ENCODE measurements around the gene JUP. TPM values are rescaled to one million over a fixed set of nuclear protein-coding genes. Genes with fewer than 3 reads are reported as not detected.

Gene JUP
- total RNA-seq, 1 experiment from 2014 or later = 224 TPM

DNA sequence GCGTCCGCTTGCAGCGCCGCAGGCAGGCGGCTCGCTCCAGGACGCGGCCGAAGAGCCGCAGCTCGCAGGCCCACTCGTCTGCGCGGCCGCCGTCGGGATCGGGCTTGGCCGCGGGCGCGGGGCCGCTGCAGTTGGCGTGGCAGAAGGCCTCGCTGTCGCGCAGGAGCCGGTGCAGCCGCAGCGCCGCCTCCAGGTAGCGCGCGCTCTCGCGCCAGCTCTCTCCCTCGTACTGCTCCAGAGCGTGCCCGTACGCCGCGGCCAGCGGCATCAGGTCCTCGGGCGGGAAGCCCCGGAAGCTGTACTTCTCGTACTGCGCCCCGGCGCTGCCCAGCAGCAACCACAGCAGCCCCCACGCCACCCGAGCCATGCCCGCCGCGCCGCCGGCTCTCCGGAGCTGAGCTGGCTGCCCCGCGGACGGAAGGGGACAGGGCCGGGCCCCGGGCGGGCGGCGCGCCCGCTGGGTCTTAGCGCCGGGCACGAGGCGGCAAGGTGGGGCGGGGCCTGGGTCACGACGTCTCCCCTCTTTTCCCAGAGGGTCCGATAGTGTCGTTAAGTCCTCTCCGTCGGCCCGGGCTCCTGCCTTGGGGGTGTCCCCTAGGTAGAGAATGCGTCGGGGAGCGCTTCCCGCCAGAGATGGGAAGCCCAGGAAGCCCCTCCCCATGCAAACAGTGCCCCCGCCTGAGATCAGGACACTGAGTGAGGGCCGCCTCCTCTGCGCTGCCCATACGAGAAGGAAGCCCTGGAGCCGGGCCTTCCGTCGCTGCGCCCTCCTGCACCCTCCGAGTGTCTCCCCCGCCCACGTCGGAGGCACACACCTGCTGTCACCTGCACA lies 25.3 kb upstream of the JUP start, which contains the start of gene P3H4:
TSS of gene P3H4 (minus strand) at position 401 of the 832 bp plus-strand sequence. CDS start at position 367, 34 bp downstream.
- Histone ChIP-seq H3K36me3 (ENCODE audit: control insufficient read depth in 1 of 2, insufficient read depth in 2 of 2, low read length in 2 of 2) (no peaks in the 10 kb centered on the region), H3K4me1 (ENCODE audit: control insufficient read depth in 1 of 2, insufficient read depth in 2 of 2, low read length in 2 of 2) (peaks cover 10 to 41% of the 10 kb centered on the region in 2 experiments; a peak in 3 of 4 replicates), H3K9ac (ENCODE audit: low read length) (peak within 1 kb of the TSS; percentile 71), H3K9me3 (ENCODE audit: control insufficient read depth in 1 of 2, insufficient read depth in 1 of 2, low read depth in 1 of 2, low read length in 2 of 2) (no peaks in the 10 kb centered on the region), H3K9me2 (ENCODE audit: insufficient read depth) (no peaks in the 10 kb centered on the region), H3K27me3 (ENCODE audit: insufficient read depth, low read length) (no peaks in the 10 kb centered on the region), H3K79me2 (ENCODE audit: insufficient read depth, low read length) (peaks cover 30% of the 10 kb centered on the region; the same call in 1 of the 2 replicates), H3K27ac (ENCODE audit: low read depth, low read length) (peak within 1 kb of the TSS; percentile 97), H2AFZ (ENCODE audit: low read depth, low read length, poor library complexity, severe bottlenecking) (peak within 1 kb of the TSS; percentile 86), H3K4me3 (replicated peaks in 1 of 2; ENCODE audit: low read depth in 1 of 2, low read length in 2 of 2) (peak within 1 kb of the TSS; percentile 66 to 72), H3K4me2 (ENCODE audit: low read length) (peak within 1 kb of the TSS; percentile 99), H4K20me1 (ENCODE audit: insufficient read depth) (no peaks in the 10 kb centered on the region)
- ChIA-PET RAD21 (ENCODE audit: low non-redundant PET in 1 of 2, low total read pairs in 2 of 2, uncharacterized antibody in 2 of 2, unreplicated experiment in 2 of 2) (interaction anchor here in 1 of 2 experiments (0.9 to 1.2 kb wide), 2 partner anchors 38 to 74 kb away, joined by 3 read pairs; no protein-coding TSS in a partner anchor), POLR2A (interaction anchor here (0.5 to 2.7 kb wide), 6 partner anchors 11 to 123 kb away, joined by 3 to 11 read pairs (median 4); partner anchors contain the start of genes EIF1 and JUP), CTCF (interaction anchor here (0.6 to 3.5 kb wide), 8 partner anchors 10 to 538 kb away, joined by 3 to 25 read pairs (median 4); partner anchors contain the start of gene JUP)
- peak; percentile 44 for DNase-seq (ENCODE audit: low read depth, low spot score)
- peak; percentile 81 for ATAC-seq
- BruUV-seq (replicated peaks) = no TSS peak
- TF ChIP-seq, protein P1, sequence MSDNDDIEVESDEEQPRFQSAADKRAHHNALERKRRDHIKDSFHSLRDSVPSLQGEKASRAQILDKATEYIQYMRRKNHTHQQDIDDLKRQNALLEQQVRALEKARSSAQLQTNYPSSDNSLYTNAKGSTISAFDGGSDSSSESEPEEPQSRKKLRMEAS (IDR thresholded peaks at IDR 0.05) = peak; percentile 92
- TF ChIP-seq, protein P2, sequence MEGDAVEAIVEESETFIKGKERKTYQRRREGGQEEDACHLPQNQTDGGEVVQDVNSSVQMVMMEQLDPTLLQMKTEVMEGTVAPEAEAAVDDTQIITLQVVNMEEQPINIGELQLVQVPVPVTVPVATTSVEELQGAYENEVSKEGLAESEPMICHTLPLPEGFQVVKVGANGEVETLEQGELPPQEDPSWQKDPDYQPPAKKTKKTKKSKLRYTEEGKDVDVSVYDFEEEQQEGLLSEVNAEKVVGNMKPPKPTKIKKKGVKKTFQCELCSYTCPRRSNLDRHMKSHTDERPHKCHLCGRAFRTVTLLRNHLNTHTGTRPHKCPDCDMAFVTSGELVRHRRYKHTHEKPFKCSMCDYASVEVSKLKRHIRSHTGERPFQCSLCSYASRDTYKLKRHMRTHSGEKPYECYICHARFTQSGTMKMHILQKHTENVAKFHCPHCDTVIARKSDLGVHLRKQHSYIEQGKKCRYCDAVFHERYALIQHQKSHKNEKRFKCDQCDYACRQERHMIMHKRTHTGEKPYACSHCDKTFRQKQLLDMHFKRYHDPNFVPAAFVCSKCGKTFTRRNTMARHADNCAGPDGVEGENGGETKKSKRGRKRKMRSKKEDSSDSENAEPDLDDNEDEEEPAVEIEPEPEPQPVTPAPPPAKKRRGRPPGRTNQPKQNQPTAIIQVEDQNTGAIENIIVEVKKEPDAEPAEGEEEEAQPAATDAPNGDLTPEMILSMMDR (IDR thresholded peaks at IDR 0.05 in 2 of 3, conservative IDR thresholded peaks at IDR 0.05 in 1 of 3; ENCODE audit: borderline replicate concordance in 1 of 3, insufficient read depth in 1 of 3, low read depth in 2 of 3, low read length in 2 of 3) = peak in 2 of 3 experiments; percentile 51 to 64; a peak in 4 of 6 replicates
- TF ChIP-seq SP1 (IDR thresholded peaks at IDR 0.05; ENCODE audit: low read depth) = peak; percentile 50
- TF ChIP-seq, protein P3, sequence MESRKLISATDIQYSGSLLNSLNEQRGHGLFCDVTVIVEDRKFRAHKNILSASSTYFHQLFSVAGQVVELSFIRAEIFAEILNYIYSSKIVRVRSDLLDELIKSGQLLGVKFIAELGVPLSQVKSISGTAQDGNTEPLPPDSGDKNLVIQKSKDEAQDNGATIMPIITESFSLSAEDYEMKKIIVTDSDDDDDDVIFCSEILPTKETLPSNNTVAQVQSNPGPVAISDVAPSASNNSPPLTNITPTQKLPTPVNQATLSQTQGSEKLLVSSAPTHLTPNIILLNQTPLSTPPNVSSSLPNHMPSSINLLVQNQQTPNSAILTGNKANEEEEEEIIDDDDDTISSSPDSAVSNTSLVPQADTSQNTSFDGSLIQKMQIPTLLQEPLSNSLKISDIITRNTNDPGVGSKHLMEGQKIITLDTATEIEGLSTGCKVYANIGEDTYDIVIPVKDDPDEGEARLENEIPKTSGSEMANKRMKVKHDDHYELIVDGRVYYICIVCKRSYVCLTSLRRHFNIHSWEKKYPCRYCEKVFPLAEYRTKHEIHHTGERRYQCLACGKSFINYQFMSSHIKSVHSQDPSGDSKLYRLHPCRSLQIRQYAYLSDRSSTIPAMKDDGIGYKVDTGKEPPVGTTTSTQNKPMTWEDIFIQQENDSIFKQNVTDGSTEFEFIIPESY (IDR thresholded peaks at IDR 0.05; ENCODE audit: extremely low read depth, insufficient replicate concordance, low read length) = no peak
- TF ChIP-seq ZFX (IDR thresholded peaks at IDR 0.05) = peak; percentile 96
- TF ChIP-seq YY1 (IDR thresholded peaks at IDR 0.05; ENCODE audit: extremely low read depth, insufficient replicate concordance, low read depth, low read length) = no peak
- peak; percentile 66 for TF ChIP-seq POLR2AphosphoS5 (IDR thresholded peaks at IDR 0.05; ENCODE audit: low read depth, low read length)
- TF ChIP-seq POLR2A (IDR thresholded peaks at IDR 0.05; ENCODE audit: borderline replicate concordance, extremely low read depth, insufficient read depth, insufficient read length) = peak; percentile 39
- peak; percentile 56 for TF ChIP-seq TCF7L2 (IDR thresholded peaks at IDR 0.05; ENCODE audit: borderline replicate concordance, extremely low read depth, insufficient read depth, insufficient read length)
- TF ChIP-seq CEBPB (IDR thresholded peaks at IDR 0.05; ENCODE audit: low read depth) = no peak
- intact Hi-C loops (cut with micrococcal nuclease) = loop anchor here (2.0 kb wide), 1 partner anchor 73 kb away; no protein-coding TSS in a partner anchor

All from HCT116 (cell line).